M059J (cell line): Measurements from ENCODE around the gene ITGA8. TPM values are rescaled to one million over a fixed set of nuclear protein-coding genes. Genes with fewer than 3 reads are reported as not detected.

ENCODE experiments used
- DNase-seq: peaks from one replicate; pipeline ENCODE4 v3.0.0-alpha.2; 2012; ENCODE audit warnings: low read depth
- total RNA-seq: library from RNA; depleted of rRNA; stranded (reverse); fragments of >200 nt; shearing (Covaris generic); gene quantifications from 2 replicates; pipeline ENCODE4 v1.2.3, GENCODE V29; 2014; rRNA removed

ITGA8 gene
- total RNA-seq, 1 experiment from 2014 or later, result 0.62 TPM

DNA sequence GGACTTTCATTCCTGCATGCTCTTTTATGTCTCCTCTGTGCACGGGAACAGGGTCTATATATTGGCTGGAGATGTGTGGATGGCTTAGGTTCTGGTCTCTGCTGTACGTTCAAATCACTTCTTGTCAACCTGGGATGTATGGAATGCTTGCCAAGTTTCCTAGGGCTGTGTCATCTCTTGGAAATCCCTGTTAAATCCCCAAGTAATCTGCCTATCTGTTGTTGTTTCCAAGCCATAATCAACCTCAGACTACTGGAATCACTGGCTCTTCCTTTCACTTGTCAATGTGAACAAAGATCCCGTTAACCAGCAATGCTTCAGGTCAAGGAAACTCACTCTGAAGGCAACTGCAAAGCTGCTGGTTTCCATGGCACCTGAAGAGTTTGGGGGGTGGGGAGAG is 255.3 kb downstream of the ITGA8 start:
- no peak for DNase-seq

Other genes with a start within 250 kb of the ITGA8 start
- gene MINDY3, start 140.6 kb upstream of the ITGA8 start, total RNA-seq, result 10.5 and 12.5 TPM in 2 replicates